Measurements from ENCODE around the gene NEK6. TPM values are rescaled to one million over a fixed set of nuclear protein-coding genes. Genes with fewer than 3 reads are reported as not detected.

NEK6 gene
- total RNA-seq, 1 donor from 2014 or later, result 24.4 TPM

DNA sequence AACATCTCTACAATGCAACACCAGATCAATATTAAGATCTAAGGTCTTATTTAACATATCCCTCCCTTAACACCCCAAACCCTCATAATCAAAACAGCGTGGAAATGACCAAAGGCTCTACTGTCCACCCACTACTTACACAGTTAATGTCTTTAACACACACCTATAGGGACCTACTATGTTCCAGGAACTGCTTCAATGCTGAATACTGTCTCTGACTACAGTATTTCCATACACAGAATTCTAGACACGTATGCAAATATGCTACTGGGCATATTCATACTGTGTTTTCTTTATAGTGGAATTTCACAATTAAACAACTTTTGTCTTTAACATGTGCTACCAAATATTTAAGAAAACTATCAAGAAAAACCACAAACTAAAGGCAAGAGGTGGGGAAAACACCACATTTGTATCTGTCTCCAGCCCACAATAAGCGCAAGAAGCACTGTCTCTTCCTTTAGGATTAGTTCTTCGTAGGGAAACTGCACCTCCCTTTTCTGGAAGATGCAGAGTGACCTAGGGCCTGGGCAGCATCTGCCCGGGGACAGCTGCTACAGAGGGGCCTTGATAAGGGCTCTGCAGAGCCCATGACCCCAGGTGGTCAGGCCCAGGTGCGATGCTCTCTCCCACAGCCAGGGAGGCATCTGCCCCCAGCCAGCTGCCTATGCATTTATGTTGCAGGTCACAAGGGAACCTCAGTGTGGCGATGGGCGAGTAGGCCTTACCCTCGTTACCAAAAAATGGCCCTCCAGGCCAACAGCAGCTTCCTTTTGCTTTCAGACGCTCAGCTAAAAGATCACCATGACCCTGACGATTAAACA lies 102.3 kb downstream of the NEK6 start:
- Mint-ChIP-seq H3K4me3 (ENCODE audit: low read depth) (no peak overlapping the region), H3K4me1 (ENCODE audit: low read depth) (no peaks in the 10 kb centered on the region), H3K36me3 (ENCODE audit: insufficient read depth) (peaks cover 1% of the 10 kb centered on the region), H3K9me3 (ENCODE audit: low read depth) (no peaks in the 10 kb centered on the region), H3K27ac (no peak overlapping the region), H3K27me3 (no peaks in the 10 kb centered on the region)
- TF ChIP-seq, protein P1, sequence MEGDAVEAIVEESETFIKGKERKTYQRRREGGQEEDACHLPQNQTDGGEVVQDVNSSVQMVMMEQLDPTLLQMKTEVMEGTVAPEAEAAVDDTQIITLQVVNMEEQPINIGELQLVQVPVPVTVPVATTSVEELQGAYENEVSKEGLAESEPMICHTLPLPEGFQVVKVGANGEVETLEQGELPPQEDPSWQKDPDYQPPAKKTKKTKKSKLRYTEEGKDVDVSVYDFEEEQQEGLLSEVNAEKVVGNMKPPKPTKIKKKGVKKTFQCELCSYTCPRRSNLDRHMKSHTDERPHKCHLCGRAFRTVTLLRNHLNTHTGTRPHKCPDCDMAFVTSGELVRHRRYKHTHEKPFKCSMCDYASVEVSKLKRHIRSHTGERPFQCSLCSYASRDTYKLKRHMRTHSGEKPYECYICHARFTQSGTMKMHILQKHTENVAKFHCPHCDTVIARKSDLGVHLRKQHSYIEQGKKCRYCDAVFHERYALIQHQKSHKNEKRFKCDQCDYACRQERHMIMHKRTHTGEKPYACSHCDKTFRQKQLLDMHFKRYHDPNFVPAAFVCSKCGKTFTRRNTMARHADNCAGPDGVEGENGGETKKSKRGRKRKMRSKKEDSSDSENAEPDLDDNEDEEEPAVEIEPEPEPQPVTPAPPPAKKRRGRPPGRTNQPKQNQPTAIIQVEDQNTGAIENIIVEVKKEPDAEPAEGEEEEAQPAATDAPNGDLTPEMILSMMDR (IDR thresholded peaks at IDR 0.05; ENCODE audit: unreplicated experiment), result no peak
- no peak for DNase-seq (ENCODE audit: low spot score, unreplicated experiment)

DNA sequence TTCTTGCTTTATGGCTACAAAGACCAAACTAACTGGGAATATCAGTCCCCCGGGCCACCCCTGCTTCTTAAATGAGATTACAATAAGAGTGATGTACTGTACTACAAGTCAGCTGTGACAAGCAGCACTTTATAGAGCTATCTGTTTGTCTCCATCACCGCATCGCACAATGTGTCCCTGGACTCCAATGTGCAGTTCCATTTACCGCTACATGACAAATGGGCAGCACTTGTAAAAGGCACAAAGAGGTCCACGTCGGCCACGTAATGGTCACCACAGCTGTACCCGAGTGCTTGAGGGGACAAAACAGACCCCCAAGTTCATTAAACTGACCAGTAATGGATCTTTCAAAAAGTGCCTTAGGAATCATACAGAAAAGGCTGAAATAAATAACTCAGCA lies 103.4 kb downstream of the NEK6 start:
- Mint-ChIP-seq H3K9me3 (ENCODE audit: low read depth) (no peaks in the 10 kb centered on the region), H3K4me3 (ENCODE audit: low read depth) (no peak overlapping the region), H3K27me3 (no peaks in the 10 kb centered on the region), H3K27ac (no peak overlapping the region), H3K4me1 (ENCODE audit: low read depth) (no peaks in the 10 kb centered on the region), H3K36me3 (ENCODE audit: insufficient read depth) (peaks cover 1% of the 10 kb centered on the region)
- TF ChIP-seq, protein P1 (IDR thresholded peaks at IDR 0.05; ENCODE audit: unreplicated experiment), result no peak
- DNase-seq (ENCODE audit: low spot score, unreplicated experiment), result no peak

DNA sequence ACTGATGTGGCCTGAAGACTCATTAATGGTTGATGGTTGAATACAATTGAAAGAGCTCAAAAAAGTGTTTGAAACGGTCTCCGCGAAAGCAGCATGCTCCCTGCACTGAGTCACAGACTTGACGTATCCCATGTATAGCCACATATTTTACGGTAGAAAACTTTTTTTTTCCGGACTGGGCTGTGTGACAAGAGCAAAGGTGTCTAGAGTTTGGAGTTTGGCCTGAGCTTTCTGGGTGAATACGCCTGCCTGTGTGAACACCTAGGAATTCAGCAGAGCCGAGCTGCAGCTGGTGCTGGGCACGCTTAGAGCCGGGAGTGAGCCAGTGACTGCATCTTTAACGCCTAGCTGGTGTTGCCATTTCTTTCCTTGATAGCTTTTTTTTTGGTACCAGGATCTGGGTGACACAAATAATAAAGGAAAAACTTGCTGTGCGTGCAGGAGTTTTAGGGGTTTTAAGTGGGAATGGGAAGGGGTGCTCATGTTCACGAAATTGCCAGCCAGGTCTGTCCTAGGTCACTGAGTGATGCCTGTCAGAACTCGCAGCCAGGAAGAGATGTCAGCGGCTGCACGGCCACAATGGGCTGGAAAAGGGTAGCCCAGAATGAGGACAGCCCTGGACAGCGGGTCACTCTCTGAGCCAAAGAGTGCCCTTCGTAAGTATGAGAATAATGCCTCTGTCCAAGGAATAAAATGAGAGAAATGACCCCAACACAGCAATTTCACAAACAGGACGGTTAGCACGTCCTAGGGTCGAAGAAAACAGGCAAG lies 105.8 kb downstream of the NEK6 start:
- no peaks in the 10 kb centered on the region for H3K27me3 Mint-ChIP-seq
- TF ChIP-seq, protein P1 (IDR thresholded peaks at IDR 0.05; ENCODE audit: unreplicated experiment), result no peak
- no peaks in the 10 kb centered on the region for H3K9me3 Mint-ChIP-seq (ENCODE audit: low read depth)
- no peak overlapping the region for H3K4me3 Mint-ChIP-seq (ENCODE audit: low read depth)
- H3K36me3 Mint-ChIP-seq (ENCODE audit: insufficient read depth), result peaks cover 1% of the 10 kb centered on the region
- peaks cover 4% of the 10 kb centered on the region for H3K4me1 Mint-ChIP-seq (ENCODE audit: low read depth)
- DNase-seq (ENCODE audit: low spot score, unreplicated experiment), result no peak
- no peak overlapping the region for H3K27ac Mint-ChIP-seq

DNA sequence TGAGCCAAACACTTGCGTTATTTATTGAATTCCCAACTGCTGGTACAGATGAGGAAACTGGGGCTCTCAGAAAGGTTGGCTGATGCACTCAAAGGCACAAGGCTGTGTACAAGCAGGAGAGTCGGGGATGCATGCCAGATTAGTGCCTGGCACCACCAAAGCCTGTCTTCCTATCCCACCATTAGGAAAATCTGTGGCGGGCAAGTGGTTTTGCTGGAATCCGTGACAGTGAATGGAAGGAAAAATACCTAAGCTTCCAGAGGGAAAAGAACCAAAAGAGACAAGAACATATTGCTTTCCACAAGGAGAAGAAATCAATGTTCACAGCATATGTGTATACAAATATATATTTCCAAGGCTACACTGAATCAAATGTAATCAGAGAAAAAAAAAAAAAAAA lies 106.4 kb downstream of the NEK6 start:
- TF ChIP-seq, protein P1 (IDR thresholded peaks at IDR 0.05; ENCODE audit: unreplicated experiment), result no peak
- no peaks in the 10 kb centered on the region for H3K27me3 Mint-ChIP-seq
- no peak overlapping the region for H3K4me3 Mint-ChIP-seq (ENCODE audit: low read depth)
- DNase-seq (ENCODE audit: low spot score, unreplicated experiment), result no peak
- H3K4me1 Mint-ChIP-seq (ENCODE audit: low read depth), result peaks cover 9% of the 10 kb centered on the region
- peaks cover 1% of the 10 kb centered on the region for H3K36me3 Mint-ChIP-seq (ENCODE audit: insufficient read depth)
- H3K9me3 Mint-ChIP-seq (ENCODE audit: low read depth), result no peaks in the 10 kb centered on the region
- no peak overlapping the region for H3K27ac Mint-ChIP-seq

DNA sequence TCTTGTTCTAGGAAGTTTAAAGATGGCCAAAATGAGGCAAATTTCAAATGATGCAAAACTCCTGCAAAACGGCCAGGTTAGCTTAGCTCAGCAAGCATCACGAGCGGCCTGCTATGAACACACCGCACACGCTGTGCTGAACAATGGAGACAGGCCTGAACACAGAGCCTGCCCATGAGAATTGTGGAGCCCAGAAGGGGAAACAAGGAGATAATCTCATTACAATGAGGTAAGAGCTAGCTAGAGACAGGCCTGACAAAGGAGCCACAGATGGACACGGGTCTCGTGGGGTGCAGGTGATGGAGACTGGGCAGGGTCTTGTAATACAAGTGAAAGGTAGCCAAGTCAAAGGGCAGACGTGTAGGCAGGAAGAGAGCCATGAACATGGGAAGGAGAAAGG lies 107.3 kb downstream of the NEK6 start:
- peaks cover 15% of the 10 kb centered on the region for H3K4me1 Mint-ChIP-seq (ENCODE audit: low read depth)
- H3K4me3 Mint-ChIP-seq (ENCODE audit: low read depth), result no peak overlapping the region
- TF ChIP-seq, protein P1 (IDR thresholded peaks at IDR 0.05; ENCODE audit: unreplicated experiment), result no peak
- no peaks in the 10 kb centered on the region for H3K27me3 Mint-ChIP-seq
- DNase-seq (ENCODE audit: low spot score, unreplicated experiment), result no peak
- peaks cover 1% of the 10 kb centered on the region for H3K36me3 Mint-ChIP-seq (ENCODE audit: insufficient read depth)
- no peak overlapping the region for H3K27ac Mint-ChIP-seq
- no peaks in the 10 kb centered on the region for H3K9me3 Mint-ChIP-seq (ENCODE audit: low read depth)

All from progenitor cell of endocrine pancreas (in vitro differentiated cells).